NOMO-1 treated with dmso at 0.1 percent for 144 hours (cell line): Measurements from ENCODE around the gene CNTLN.
"Not testable (repeated sequence)": the region's sequence is repeated elsewhere in the genome, so short reads cannot be mapped to it uniquely, and the experiment has no call there.

Experiments
- DNase-seq: peaks from one replicate; lab custom pipeline; 2025; ENCODE audit not compliant: unreplicated experiment; lab: John Stamatoyannopoulos, UW

The CNTLN gene

DNA sequence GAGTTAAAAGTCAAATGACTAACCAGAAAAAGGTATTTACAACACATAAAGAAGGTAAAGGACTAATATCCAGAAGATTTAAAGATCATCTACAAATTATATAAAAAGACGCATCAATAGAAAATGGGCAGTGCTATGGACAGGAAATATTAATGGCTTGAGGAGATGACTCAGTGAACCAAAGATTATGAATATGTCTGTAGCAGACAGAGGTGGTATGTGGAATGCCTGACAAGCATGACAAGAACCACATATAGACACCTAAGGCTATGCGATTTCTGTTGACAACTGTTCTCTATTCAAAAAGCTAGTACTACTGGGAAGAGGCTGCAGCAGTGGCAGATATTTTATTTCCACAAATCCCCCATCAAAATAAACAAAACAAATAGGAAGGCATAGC, 267.0 kb downstream of the CNTLN start:
- no peak for DNase-seq

DNA sequence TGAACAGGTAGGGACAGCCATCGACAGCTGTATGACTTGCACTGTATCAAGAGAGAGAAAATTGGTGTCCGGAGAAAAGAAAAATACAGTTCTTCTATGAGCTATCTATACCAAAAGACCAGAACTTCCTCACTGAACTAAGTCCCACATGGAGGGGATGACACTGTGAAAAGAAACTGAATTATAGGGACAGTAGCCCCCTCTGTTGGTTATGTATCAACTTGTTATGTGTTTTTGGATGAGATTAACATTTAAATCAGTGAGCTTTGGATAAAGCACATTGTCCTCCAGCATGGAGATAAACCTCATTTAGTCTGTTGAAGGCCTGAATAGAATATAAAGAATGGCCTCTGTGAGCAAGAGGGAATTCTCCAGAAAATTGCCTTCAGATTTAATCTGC, 267.5 kb downstream of the CNTLN start:
- no peak for DNase-seq

DNA sequence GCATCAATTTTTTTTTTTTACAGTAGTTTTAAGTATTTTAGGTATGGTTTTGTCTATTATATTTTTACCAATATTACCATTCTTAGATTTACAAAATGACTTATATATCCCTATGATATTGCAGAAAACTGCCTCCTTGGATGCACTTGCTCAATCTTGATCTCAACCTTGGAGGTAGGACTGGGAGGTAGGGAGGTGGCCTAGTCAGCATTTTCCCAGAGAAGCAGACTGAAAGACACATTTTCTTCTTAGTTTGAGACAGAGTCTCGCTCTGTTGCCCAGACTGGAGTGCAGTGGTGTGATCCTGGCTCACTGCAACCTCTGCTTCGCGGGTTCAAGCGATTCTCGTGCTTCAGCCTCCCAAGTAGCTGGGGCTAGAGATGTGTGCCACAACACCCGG, 268.7 kb downstream of the CNTLN start:
- no peak for DNase-seq

DNA sequence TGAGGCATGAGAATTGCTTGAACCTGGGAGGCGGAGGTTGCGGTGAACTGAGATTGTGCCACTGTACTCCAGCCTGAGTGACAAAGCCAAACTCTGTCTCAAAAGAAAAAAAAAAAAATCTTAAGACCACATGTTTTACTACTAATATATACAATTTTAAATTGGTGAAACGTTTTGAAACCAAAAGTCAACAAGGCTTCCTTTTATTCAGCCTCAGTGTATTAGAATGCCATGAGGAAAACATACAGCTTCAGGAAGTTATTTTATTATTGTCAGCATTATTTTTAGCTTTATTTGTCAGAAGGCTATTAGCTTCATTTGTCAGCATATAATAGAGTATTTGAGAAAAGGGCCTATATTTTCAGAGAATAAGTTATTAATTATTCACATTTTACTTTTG, 280.1 kb downstream of the CNTLN start:
- no peak for DNase-seq

DNA sequence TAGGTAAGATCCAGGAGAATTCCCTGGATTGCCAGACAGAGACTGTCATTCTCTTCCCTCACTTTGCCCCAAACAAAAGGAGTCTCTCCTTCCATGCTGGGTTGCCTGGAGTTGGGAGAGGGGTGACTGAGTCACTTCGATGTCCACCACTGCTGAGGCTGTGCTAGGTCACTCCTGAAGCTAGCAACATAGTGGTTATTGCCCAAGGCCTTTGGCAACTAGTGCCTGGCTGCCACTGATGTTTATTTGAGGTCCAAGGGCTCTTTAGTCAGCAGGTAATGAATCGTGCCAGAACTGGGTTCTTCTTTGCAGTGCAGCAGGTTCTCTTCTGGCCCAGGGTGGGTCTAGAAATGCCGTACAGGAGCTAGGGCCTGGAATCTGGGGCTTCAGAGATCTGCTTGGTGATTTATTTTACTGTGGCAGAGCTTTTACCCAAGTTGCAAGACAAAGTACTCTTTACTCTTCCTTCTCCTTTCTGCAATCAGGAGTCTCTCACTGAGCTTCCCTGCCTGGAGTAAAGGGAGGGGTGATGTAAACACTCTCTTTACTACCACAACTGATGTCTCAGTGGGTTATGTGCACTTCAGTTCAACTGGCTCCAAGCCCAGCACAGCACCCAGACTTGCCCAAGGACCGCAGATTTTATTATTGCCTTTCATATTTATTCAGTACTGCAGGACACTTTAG, 288.3 kb downstream of the CNTLN start:
- no peak for DNase-seq

GRCh38 chr9:17423681-17424011, 288.8 kb downstream of the CNTLN start:
- no peak for DNase-seq

DNA sequence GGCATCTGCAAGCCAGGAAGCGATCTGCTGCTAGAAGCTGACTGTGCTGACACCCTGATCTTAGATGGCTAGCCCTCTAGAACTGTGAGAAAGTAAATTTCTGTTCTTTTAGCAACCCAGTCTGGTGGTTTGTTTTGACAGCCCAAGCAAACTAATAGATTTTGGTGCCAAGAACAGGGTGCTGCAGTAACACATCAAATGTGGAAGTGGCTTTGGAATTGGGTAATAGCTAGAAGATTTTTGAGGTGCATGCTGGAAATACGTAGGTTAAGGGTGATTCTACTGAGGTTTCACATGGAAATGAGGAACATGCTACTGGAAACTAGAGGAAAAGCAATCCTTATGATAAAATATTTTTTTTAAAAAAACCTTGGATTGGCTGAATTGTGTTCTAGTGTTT, 290.5 kb downstream of the CNTLN start:
- DNase-seq, result no peak

DNA sequence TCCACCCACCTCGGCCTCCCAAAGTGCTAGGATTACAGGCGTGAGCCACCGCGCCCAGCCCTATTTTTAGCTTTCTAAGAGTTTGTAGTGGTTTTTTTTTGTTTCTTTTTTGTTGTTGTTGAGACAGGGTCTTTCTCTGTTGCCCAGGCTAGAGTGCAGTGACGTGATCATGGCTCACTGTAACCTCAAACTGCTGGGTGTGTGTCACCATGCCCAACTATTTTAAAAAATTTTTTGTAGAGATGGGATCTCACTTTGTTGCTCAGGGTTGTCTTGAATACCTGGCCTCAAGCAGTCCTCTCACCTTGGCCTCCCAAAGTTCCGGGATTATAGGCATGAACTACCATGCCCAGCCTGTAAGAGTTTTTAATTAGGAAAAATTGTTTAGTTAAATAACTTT, 298.7 kb downstream of the CNTLN start:
- DNase-seq, result no peak

- DNase-seq, result no peak
Measured at GRCh38 chr9:17436854-17437253, 302.0 kb downstream of the CNTLN start.

DNA sequence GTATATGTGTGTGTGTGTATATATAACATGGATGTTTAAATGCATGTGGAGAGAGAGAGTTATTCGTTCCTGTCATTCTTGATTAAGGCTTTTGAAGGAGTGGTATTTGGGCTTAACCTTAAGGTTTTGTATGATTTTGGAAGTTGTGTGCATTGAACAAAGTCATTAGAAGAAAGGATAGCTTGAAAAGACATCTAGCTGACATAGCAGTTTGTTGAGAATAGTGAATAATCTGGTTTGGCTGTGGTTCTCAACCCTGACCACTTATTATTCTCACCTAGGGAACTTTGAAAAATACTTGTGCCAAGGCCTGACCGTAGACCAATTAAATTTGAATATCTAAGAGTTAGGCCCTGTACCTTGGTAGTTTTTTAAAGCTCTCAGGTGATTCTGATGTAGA, 303.0 kb downstream of the CNTLN start:
- DNase-seq, result no peak

DNA sequence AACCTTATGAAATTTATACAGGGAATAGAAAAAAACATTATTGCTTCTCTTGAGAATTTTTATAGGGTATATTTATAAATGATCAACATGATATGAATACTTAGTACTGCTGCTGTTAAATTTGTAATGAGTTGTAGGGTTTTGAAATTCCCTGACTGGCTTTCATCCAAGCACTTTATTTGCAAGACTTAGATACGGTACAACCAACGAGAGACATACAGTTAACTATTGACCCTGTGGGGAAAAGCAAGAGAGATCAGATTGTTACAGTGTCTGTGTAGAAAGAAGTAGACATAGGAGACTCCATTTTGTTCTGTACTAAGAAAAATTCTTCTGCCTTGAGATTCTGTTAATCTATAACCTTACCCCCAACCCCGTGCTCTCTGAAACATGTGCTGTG, 310.3 kb downstream of the CNTLN start:
- not testable (repeated sequence) for DNase-seq

GRCh38 chr9:17453751-17454150, 318.9 kb downstream of the CNTLN start:
- no peak for DNase-seq

GRCh38 chr9:17462869-17463464, 328.1 kb downstream of the CNTLN start:
- DNase-seq, result no peak

- DNase-seq, result no peak
Measured at GRCh38 chr9:17470036-17470813, 335.4 kb downstream of the CNTLN start.

DNA sequence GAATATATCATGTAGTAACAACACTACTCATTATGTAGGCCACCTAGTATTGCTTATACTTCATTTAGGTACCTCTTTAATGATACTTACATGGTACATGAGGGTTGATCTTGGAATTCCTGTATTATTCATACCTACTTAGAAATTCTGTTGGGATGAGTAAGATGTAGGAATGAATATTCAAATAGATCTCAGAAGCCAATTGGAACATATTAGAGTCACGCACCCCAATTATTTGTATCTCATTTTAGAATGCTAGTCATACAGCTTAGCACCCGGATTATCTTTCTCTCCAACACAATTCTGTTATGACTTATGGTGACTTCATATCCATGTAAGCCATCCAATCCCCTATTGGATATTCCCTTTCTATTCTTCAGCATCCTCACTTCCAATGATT, 337.3 kb downstream of the CNTLN start:
- no peak for DNase-seq

DNA sequence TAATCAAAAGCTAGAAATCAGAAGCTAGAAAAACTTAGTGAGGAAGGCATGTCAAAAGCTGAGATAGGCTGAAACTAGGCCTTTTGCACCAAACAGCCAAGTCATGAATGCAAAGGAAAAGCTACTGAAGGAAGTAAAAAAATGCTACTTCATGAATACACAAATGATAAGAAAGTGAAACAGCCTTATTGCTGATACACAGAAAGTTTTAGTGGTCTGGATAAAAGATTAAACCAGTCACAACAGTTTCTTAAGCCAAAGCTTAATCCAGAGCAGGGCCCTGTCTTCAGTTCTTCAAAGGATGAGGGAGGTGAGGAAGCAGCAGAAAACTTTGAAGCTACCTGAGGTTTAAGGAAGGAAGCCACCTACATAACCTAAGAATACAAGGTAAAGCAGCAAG, 341.6 kb downstream of the CNTLN start:
- no peak for DNase-seq

- no peak for DNase-seq
Measured at GRCh38 chr9:17477816-17478215, 343.0 kb downstream of the CNTLN start.

- DNase-seq, result no peak
Measured at GRCh38 chr9:17480966-17481365, 346.1 kb downstream of the CNTLN start.

- DNase-seq, result no peak
Measured at GRCh38 chr9:17481565-17481964, 346.7 kb downstream of the CNTLN start.

GRCh38 chr9:17484906-17485305, 350.1 kb downstream of the CNTLN start:
- no peak for DNase-seq

DNA sequence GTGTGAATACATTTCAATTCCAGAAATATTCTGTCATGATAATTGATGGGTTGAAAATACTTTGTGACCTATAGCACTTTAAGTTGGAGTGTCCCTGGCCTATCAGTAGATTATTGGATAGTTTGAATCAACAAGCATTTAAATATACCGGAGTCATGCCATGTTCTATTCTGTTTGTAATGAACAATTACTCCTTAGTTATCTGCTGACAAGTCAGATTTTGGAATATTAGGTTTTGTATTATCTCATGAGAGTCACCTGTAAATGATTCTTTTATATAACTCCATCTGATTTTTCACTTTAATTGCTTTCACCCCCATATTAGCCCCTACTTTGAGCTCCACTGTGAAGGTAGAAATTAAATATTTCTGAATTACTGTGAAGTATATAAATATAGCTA, 351.6 kb downstream of the CNTLN start:
- DNase-seq, result no peak

GRCh38 chr9:17487467-17487866, 352.6 kb downstream of the CNTLN start:
- no peak for DNase-seq
